Stimulated activated CD4-positive, alpha-beta T cell treated with anti-CD3 and anti-CD28 coated beads, Interleukin-12 subunit alpha, Interleukin-12 subunit beta, amount 100 ng/mL, for 4 hours (primary cell): Measurements from ENCODE around the gene NAALADL1.

Experiments
- DNase-seq: peaks from one replicate; pipeline ENCODE4 v3.0.0-alpha.2; 2020

The NAALADL1 gene

GRCh38 chr11:65058419-65059054 is at the start of gene NAALADL1:
NAALADL1 (minus strand) TSS chr11:65058553; CDS start chr11:65058521, 32 bp downstream.
- DNase-seq, result no peak

- no peak for DNase-seq
Observed at GRCh38 chr11:65107751-65108468, 49.6 kb upstream of the NAALADL1 start.

GRCh38 chr11:65107078-65107477 is 48.7 kb upstream of the NAALADL1 start:
- DNase-seq, result no peak

GRCh38 chr11:65104628-65105027 is 46.3 kb upstream of the NAALADL1 start:
- DNase-seq, result no peak

- DNase-seq, result no peak
Observed at GRCh38 chr11:65103476-65103875, 45.1 kb upstream of the NAALADL1 start.

GRCh38 chr11:65102142-65103095 is 44.1 kb upstream of the NAALADL1 start:
- DNase-seq, result no peak

- no peak for DNase-seq
Observed at GRCh38 chr11:65100674-65101350, 42.5 kb upstream of the NAALADL1 start.

GRCh38 chr11:65096926-65097325 is 38.6 kb upstream of the NAALADL1 start:
- DNase-seq, result no peak

- peak; percentile 74 for DNase-seq
Observed at GRCh38 chr11:65095974-65096806, 37.8 kb upstream of the NAALADL1 start, which contains the start of gene VPS51. VPS51 (plus strand) TSS chr11:65096214; CDS start chr11:65096251, 37 bp downstream.

- DNase-seq, result no peak
Observed at GRCh38 chr11:65095427-65095826, 37.1 kb upstream of the NAALADL1 start.

GRCh38 chr11:65090628-65091027 is 32.3 kb upstream of the NAALADL1 start:
- no peak for DNase-seq

GRCh38 chr11:65089621-65090020 is 31.3 kb upstream of the NAALADL1 start:
- DNase-seq, result no peak

- DNase-seq, result no peak
Observed at GRCh38 chr11:65087827-65088226, 29.5 kb upstream of the NAALADL1 start.

GRCh38 chr11:65087216-65087615 is 28.9 kb upstream of the NAALADL1 start:
- no peak for DNase-seq

GRCh38 chr11:65086809-65087208 is 28.5 kb upstream of the NAALADL1 start:
- DNase-seq, result no peak

- no peak for DNase-seq
Observed at GRCh38 chr11:65085446-65085845, 27.1 kb upstream of the NAALADL1 start.

- no peak for DNase-seq
Observed at GRCh38 chr11:65084598-65085375, 26.4 kb upstream of the NAALADL1 start.

- peak; percentile 92 for DNase-seq
Observed at GRCh38 chr11:65083834-65084597, 25.7 kb upstream of the NAALADL1 start, which contains the start of the genes CDCA5 and ZFPL1. CDCA5 (minus strand) TSS chr11:65084040; CDS start chr11:65083978, 62 bp downstream. ZFPL1 (plus strand) TSS chr11:65084222; CDS start chr11:65084699, 477 bp downstream.

- no peak for DNase-seq
Observed at GRCh38 chr11:65083134-65083833, 24.9 kb upstream of the NAALADL1 start.
